CD4-positive, alpha-beta T cell treated with Interleukin-15 for 1 hour (primary cell): ENCODE results near the gene NPHS2.
"Not testable (repeated sequence)": the region's sequence is repeated elsewhere in the genome, so short reads cannot be mapped to it uniquely, and the experiment has no call there.

Experiments
- DNase-seq: peaks from one replicate; pipeline ENCODE4 v3.0.0-alpha.2; 2020

Gene NPHS2

DNA sequence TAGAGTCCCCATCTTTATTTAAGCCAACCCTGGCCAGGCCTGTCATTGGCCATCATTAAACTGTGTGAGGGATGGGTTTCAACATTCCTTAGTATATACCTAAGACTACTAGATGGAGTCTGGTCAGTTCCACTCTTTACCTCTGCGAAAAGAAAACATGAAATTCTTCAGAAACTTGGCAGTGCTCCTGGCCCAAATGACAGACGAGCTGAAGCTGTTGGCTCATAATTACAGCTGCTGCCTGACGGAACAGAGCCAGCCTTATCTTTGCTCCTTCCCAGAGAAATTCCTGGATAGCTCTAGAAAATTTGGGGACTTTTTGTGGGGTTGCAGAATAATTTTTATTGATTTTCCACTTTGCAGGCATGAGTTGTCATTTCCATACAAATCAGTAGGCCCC, 30.4 kb downstream of the NPHS2 start:
- no peak for DNase-seq

DNA sequence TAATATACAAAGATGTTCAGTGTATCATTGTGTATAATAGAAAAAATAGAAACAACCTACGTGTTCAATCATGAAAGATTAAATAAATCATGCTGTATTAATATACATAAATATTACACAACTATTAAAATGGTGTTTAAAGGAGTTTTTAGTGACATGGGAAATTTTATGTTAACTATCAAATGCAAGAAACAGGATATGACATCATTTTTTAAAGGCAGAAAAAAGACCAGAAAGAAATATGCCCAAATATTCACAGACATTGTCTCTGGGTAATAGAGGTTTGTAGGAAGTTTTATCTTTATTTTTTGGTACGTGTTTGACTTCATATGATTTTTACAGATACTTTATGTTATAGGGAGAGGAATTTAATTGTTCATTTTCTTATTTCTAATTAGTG, 34.0 kb downstream of the NPHS2 start:
- no peak for DNase-seq

DNA sequence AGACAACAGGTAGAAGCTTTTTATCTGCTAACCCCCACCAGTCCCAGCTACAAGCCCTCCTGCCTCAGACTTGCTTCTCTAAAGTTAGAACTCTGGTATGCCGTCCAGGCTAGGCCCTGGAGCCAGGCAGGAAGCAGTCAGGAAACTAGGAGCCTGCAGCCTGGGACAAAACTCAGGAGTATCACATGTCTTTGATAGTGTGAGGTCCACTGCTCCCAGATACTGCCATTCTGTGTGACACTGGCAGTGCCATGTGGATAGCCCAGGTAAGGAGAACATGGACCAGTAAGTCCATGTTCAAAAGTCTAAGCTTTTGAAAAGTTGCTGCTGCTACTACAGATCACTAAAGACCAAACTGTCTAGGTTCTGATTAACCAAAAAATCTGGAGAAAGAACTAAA, 45.4 kb downstream of the NPHS2 start:
- DNase-seq, result no peak

DNA sequence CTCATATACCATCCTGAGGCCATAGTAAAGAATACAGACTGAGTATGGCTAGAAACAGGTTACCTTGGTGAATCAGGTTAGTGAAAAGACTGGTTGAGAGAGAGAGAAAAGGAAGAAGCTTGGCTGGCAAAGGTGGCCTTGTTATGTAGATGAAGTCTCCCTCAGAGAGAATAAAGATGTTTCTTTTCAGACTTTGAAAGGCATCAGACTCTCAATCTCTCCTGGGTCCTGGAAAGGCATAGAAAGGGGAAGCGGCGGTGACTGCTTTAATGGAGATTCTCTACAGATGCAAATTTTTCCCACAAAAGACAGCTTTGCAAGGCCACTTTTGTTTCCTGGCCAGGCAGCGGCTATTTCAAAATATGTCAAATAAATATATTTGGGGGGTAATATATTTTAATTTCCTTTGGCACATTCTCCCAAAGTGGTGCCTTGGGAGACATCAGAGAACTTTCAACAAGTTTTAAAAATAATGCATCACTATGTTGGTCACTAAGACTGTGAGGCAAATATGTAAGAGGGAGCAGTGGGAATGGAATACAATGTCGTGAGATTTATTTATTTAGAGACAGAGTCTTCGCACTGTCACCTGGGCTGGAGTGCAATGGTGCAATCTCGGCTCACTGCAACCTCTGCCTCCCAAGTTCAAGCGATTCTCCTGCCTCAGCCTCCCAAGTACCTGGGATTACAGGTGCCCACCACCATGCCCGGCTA, 46.1 kb downstream of the NPHS2 start:
- no peak for DNase-seq

DNA sequence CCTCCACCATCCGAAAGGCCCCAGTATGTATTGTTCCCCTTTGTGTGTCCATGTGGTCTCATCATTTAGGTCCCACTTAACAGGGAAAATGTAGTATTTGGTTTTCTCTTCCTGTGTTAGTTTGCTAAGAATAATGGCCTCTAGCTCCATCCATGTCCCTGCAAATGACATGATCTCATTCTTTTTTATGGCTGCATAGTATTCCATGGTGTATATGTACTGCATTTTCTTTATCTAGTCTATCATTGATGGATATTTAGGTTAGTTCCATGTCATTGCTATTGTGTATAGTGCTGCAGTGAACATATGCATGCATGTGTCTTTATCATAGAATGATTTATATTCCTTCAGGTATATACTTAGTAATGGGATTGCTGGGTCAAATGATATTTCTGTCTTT, 57.2 kb downstream of the NPHS2 start:
- DNase-seq, result not testable (repeated sequence)

DNA sequence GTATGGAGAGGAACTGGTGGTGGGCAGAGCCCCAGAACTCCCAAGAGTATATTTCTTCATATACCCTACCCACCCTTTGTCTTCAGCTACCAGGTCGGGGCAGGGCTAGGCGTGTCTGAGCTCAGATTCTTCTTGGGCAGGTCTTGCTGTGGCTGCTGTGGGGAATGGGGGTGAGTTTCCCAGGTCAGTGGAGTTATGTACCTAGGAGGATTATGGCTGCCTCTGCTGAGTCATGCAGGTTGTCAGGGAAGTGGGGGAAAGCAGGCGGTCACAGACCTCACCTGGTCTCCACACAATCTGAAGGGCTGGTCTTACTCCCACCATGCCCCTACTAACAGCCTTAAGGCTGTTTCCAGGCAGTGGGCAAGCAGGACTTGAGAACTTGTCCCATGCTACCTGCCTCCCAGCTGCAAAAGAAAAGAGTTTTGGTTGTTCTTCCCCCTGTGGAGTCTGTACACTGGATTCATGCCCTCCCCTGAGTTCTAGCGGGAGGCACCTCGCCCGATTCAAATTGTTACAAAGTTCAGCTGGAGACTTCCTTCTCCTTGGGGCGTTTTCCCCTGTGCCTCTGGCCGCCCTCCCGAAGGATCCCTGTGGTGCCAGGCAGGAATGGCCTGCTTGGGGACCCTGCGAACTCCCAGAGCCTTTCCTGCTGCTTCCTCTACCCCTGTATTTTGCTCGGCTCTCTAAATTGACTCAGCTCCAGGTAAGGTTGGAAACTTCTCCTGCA, 58.6 kb downstream of the NPHS2 start:
- no peak for DNase-seq

DNA sequence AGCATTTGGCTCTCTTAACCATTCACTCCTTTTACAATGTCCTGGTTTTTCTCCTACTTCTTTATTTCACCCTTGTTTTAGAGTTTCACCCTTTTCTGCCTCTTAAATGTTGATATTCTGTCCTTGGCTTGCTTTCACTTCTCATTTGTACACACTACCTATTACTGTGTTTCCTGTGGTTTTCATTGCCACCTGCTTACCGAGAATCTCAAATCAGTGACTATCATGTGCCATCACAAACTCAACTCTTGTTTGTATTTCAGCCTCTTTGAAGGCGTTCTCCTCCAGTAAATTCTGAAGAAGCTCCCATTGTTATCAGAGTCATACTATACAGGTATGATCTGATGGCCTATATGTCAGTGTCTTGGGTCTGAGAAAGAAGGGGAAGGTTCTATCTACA, 65.7 kb downstream of the NPHS2 start:
- no peak for DNase-seq

DNA sequence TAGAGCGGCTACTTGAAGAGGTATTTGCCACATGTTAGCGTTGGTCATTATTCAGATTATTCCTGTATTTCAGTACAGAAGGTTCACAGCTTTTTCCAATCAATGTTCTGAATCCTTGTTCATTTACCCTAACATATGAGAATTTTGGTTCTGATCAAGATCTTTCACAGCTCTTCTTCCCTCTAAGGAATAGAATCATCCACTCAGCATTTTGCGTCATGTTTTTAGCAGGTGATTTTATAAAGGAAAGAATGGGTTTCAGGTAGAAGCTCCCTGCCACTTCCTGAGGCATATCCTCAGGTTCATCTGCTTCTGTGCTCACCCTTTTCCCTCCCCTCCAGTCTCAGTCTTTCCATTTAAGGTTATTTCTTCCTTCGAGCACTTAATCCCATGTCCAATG, 66.4 kb downstream of the NPHS2 start:
- DNase-seq, result no peak

DNA sequence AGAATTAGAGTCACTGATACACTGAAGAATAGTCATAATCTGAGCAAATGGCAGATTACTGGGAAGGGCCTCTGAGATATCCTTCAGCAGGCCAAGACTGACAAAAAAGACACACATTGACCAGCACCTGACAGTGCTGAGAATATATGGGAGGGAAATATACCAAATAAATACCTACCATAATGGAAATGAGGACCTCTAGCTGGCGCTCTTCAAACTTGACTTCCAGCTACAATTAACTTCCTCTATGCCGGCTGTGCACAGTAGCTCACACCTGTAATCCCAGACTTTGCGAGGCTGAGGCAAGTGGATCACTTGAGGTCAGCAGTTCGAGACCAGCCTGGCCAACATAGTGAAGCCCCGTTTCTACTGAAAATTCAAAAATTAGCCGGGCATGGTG, 69.5 kb downstream of the NPHS2 start:
- no peak for DNase-seq
